ENCODE data around the gene MAPK9. TPM values are rescaled to one million over a fixed set of nuclear protein-coding genes. Genes with fewer than 3 reads are reported as not detected.
A peak's percentile ranks its signal among the peaks of the same experiment; 100 is the strongest.

MAPK9 gene
- total RNA-seq, 1 experiment from 2014 or later: 54.0 TPM

- Histone ChIP-seq H2AFZ (no peak overlapping the region), H3K36me3 (ENCODE audit: low read depth) (no peaks in the 10 kb centered on the region), H3K27ac (no peak overlapping the region), H3K27me3 (ENCODE audit: insufficient read depth, low read depth) (no peaks in the 10 kb centered on the region), H3K9me2 (ENCODE audit: insufficient read depth) (no peaks in the 10 kb centered on the region), H3K9me3 (ENCODE audit: insufficient read depth, low read depth) (no peaks in the 10 kb centered on the region), H3K4me1 (replicated peaks; ENCODE audit: insufficient read depth) (peaks cover 46% of the 10 kb centered on the region), H3K79me2 (ENCODE audit: low read depth) (no peaks in the 10 kb centered on the region), H3K4me2 (no peak overlapping the region), H3F3A (ENCODE audit: insufficient read depth, low read depth) (peaks cover 34% of the 10 kb centered on the region), H4K20me1 (ENCODE audit: insufficient read depth) (no peaks in the 10 kb centered on the region), H3K4me3 (no peak overlapping the region)
- TF ChIP-seq EZH2 (IDR thresholded peaks at IDR 0.05; ENCODE audit: low read depth): no peak
- intact Hi-C loops (cut with micrococcal nuclease; ENCODE audit: unreplicated experiment): no loop called here
- no peak for DNase-seq
- POLR2A ChIA-PET (ENCODE audit: unreplicated experiment): no interaction called here
- no TSS peak for BruUV-seq (replicated peaks)
- CTCF ChIA-PET: no interaction called here
Measured at GRCh38 chr5:180335614-180336233, 43.8 kb upstream of the MAPK9 start.

- BruUV-seq (replicated peaks): no TSS peak
Measured at GRCh38 chr5:180334751-180335613, 43.1 kb upstream of the MAPK9 start.

DNA sequence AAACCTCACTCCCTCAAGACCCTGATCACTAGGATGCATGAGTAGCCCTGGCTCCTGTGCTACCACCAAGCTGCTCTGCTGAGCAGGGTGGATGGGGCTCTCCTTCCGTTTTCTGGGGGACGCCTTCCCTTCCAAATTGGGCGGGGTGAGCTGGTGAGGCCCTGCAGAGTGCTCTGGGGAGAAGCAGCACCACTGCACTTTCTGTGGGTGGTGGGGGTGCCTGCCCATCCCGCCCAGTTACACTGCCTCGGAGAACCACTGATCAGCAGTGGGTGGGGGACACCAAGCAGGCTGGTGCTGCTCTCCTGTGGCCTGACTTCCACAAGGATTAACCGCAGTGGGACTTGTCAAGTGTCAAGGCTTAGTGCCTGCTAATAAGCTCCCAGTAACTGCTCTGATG lies 42.3 kb upstream of the MAPK9 start:
- Histone ChIP-seq H3K4me2 (peak overlapping the region; percentile 77), H3F3A (ENCODE audit: insufficient read depth, low read depth) (peaks cover 47% of the 10 kb centered on the region), H3K79me2 (ENCODE audit: low read depth) (peaks cover 7% of the 10 kb centered on the region; the same call in 1 of the 2 replicates), H3K4me1 (replicated peaks; ENCODE audit: insufficient read depth) (peaks cover 61% of the 10 kb centered on the region), H4K20me1 (ENCODE audit: insufficient read depth) (no peaks in the 10 kb centered on the region), H3K27me3 (ENCODE audit: insufficient read depth, low read depth) (no peaks in the 10 kb centered on the region), H3K4me3 (no peak overlapping the region), H3K36me3 (ENCODE audit: low read depth) (no peaks in the 10 kb centered on the region), H2AFZ (no peak overlapping the region), H3K9me3 (ENCODE audit: insufficient read depth, low read depth) (no peaks in the 10 kb centered on the region), H3K9me2 (ENCODE audit: insufficient read depth) (no peaks in the 10 kb centered on the region), H3K27ac (peak overlapping the region; percentile 90)
- ChIA-PET POLR2A (ENCODE audit: unreplicated experiment) (interaction anchor here (0.5 kb wide), 1 partner anchor 140 kb away, joined by 6 read pairs; no protein-coding TSS in a partner anchor), CTCF (interaction anchor here (1.4 kb wide), 1 partner anchor 18 kb away, joined by 4 read pairs; no protein-coding TSS in a partner anchor)
- intact Hi-C loops (cut with micrococcal nuclease; ENCODE audit: unreplicated experiment): no loop called here
- TF ChIP-seq EZH2 (IDR thresholded peaks at IDR 0.05; ENCODE audit: low read depth): no peak
- TF ChIP-seq, protein P1, sequence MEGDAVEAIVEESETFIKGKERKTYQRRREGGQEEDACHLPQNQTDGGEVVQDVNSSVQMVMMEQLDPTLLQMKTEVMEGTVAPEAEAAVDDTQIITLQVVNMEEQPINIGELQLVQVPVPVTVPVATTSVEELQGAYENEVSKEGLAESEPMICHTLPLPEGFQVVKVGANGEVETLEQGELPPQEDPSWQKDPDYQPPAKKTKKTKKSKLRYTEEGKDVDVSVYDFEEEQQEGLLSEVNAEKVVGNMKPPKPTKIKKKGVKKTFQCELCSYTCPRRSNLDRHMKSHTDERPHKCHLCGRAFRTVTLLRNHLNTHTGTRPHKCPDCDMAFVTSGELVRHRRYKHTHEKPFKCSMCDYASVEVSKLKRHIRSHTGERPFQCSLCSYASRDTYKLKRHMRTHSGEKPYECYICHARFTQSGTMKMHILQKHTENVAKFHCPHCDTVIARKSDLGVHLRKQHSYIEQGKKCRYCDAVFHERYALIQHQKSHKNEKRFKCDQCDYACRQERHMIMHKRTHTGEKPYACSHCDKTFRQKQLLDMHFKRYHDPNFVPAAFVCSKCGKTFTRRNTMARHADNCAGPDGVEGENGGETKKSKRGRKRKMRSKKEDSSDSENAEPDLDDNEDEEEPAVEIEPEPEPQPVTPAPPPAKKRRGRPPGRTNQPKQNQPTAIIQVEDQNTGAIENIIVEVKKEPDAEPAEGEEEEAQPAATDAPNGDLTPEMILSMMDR (conservative IDR thresholded peaks at IDR 0.05): no peak
- BruUV-seq (replicated peaks): no TSS peak
- DNase-seq: no peak

More at GRCh38 chr5:180334751-180335613, 43.1 kb upstream of the MAPK9 start:
- Histone ChIP-seq H4K20me1 (ENCODE audit: insufficient read depth) (no peaks in the 10 kb centered on the region), H3F3A (ENCODE audit: insufficient read depth, low read depth) (peaks cover 40% of the 10 kb centered on the region), H3K9me3 (ENCODE audit: insufficient read depth, low read depth) (no peaks in the 10 kb centered on the region), H3K27me3 (ENCODE audit: insufficient read depth, low read depth) (no peaks in the 10 kb centered on the region), H2AFZ (no peak overlapping the region), H3K4me3 (no peak overlapping the region), H3K36me3 (ENCODE audit: low read depth) (no peaks in the 10 kb centered on the region), H3K4me2 (no peak overlapping the region), H3K27ac (peak overlapping the region; percentile 90), H3K79me2 (ENCODE audit: low read depth) (peaks cover under 1% of the 10 kb centered on the region; the same call in 1 of the 2 replicates), H3K9me2 (ENCODE audit: insufficient read depth) (no peaks in the 10 kb centered on the region), H3K4me1 (replicated peaks; ENCODE audit: insufficient read depth) (peaks cover 53% of the 10 kb centered on the region)
- intact Hi-C loops (cut with micrococcal nuclease; ENCODE audit: unreplicated experiment): no loop called here
- POLR2A ChIA-PET (ENCODE audit: unreplicated experiment): no interaction called here
- TF ChIP-seq EZH2 (IDR thresholded peaks at IDR 0.05; ENCODE audit: low read depth): no peak
- TF ChIP-seq, protein P1 (conservative IDR thresholded peaks at IDR 0.05): no peak
- CTCF ChIA-PET: interaction anchor here (1.4 kb wide), 1 partner anchor 19 kb away, joined by 4 read pairs; no protein-coding TSS in a partner anchor
- DNase-seq: no peak
